HEK293 (cell line): ENCODE results near the gene NPRL2.

Source experiments
- GLIS1 ChIP-seq: fragments of 450-650 bp; formaldehyde crosslinking; IDR thresholded peaks from 2 replicates; pipeline ENCODE4 v1.5.1; 2016; ENCODE audit warnings: missing biosample characterization, missing genetic modification characterization
- KLF7 ChIP-seq: fragments of 450-650 bp; formaldehyde crosslinking; IDR thresholded peaks from 2 replicates; pipeline ENCODE4 v1.5.1; 2016; ENCODE audit warnings: missing biosample characterization, missing genetic modification characterization, borderline replicate concordance
- KLF8 ChIP-seq: fragments of 450-650 bp; formaldehyde crosslinking; IDR thresholded peaks from 2 replicates; pipeline ENCODE4 v1.5.1; 2016; ENCODE audit warnings: missing biosample characterization, missing genetic modification characterization
- PRDM1 ChIP-seq: fragments of 450-650 bp; formaldehyde crosslinking; IDR thresholded peaks from 2 replicates; pipeline ENCODE4; 2016; ENCODE audit warnings: missing biosample characterization, missing genetic modification characterization
- RBAK ChIP-seq: fragments of 450-650 bp; formaldehyde crosslinking; IDR thresholded peaks from 2 replicates; pipeline ENCODE4 v1.5.1; 2016; ENCODE audit warnings: missing biosample characterization, missing genetic modification characterization
- SP7 ChIP-seq: fragments of 450-650 bp; formaldehyde crosslinking; IDR thresholded peaks from 2 replicates; pipeline ENCODE4 v1.5.1; 2016; ENCODE audit warnings: missing biosample characterization, missing genetic modification characterization
- ZEB2 ChIP-seq: fragments of 450-650 bp; formaldehyde crosslinking; IDR thresholded peaks from 2 replicates; pipeline ENCODE4 v1.5.1; 2016; ENCODE audit warnings: missing biosample characterization, missing genetic modification characterization
- ZNF114 ChIP-seq: fragments of 450-650 bp; formaldehyde crosslinking; IDR thresholded peaks from 2 replicates; pipeline ENCODE4 v1.5.0; 2017; ENCODE audit warnings: missing biosample characterization, missing genetic modification characterization
- ZNF2 ChIP-seq: fragments of 450-650 bp; formaldehyde crosslinking; IDR thresholded peaks from 2 replicates; pipeline ENCODE4 v1.5.1; 2016; ENCODE audit warnings: missing biosample characterization, missing genetic modification characterization
- ZNF202 ChIP-seq: fragments of 450-650 bp; formaldehyde crosslinking; IDR thresholded peaks from 2 replicates; pipeline ENCODE4 v1.5.1; 2016; ENCODE audit warnings: missing biosample characterization, missing genetic modification characterization, borderline replicate concordance
- ZNF239 ChIP-seq: fragments of 450-650 bp; formaldehyde crosslinking; IDR thresholded peaks from 2 replicates; pipeline ENCODE4 v1.5.1; 2016; ENCODE audit warnings: missing biosample characterization, missing genetic modification characterization
- ZNF426 ChIP-seq: fragments of 450-650 bp; formaldehyde crosslinking; IDR thresholded peaks from 2 replicates; pipeline ENCODE4 v1.5.1; 2017; ENCODE audit warnings: missing biosample characterization, missing genetic modification characterization, mild to moderate bottlenecking, inconsistent platforms, moderate library complexity
- ZNF521 ChIP-seq: fragments of 450-650 bp; formaldehyde crosslinking; IDR thresholded peaks from 2 replicates; pipeline ENCODE4 v1.5.1; 2017; ENCODE audit warnings: missing biosample characterization, mild to moderate bottlenecking, missing genetic modification characterization
- ZNF558 ChIP-seq: fragments of 450-650 bp; formaldehyde crosslinking; IDR thresholded peaks from 2 replicates; pipeline ENCODE4 v1.5.1; 2016; ENCODE audit warnings: missing biosample characterization, missing genetic modification characterization
- ZNF571 ChIP-seq: fragments of 450-650 bp; formaldehyde crosslinking; IDR thresholded peaks from 2 replicates; pipeline ENCODE4 v1.5.0; 2017; ENCODE audit warnings: missing biosample characterization, missing genetic modification characterization
- ZNF600 ChIP-seq: fragments of 450-650 bp; formaldehyde crosslinking; IDR thresholded peaks from 2 replicates; pipeline ENCODE4 v1.5.1; 2016; ENCODE audit warnings: missing biosample characterization, missing genetic modification characterization
- ZNF654 ChIP-seq: fragments of 450-650 bp; formaldehyde crosslinking; IDR thresholded peaks from 2 replicates; pipeline ENCODE4 v1.5.1; 2016; ENCODE audit warnings: low read depth, missing biosample characterization, missing genetic modification characterization
- ZNF701 ChIP-seq: fragments of 450-650 bp; formaldehyde crosslinking; IDR thresholded peaks from 2 replicates; pipeline ENCODE4 v1.5.1; 2016; ENCODE audit warnings: missing biosample characterization, missing genetic modification characterization
- TF ChIP-seq, protein P1 (sequence below): fragments of 450-650 bp; formaldehyde crosslinking; IDR thresholded peaks from 2 replicates; pipeline ENCODE4 v1.5.1; 2017; ENCODE audit warnings: missing biosample characterization, missing genetic modification characterization
- TF ChIP-seq, protein P2 (sequence below): fragments of 450-650 bp; formaldehyde crosslinking; IDR thresholded peaks from 2 replicates; pipeline ENCODE4 v1.5.1; 2016; ENCODE audit warnings: missing biosample characterization, missing genetic modification characterization
- TF ChIP-seq, protein P3 (sequence below): fragments of 450-650 bp; formaldehyde crosslinking; IDR thresholded peaks from 2 replicates; pipeline ENCODE4 v1.5.1; 2016; ENCODE audit warnings: missing biosample characterization, missing genetic modification characterization
- TF ChIP-seq, protein P4 (sequence below): fragments of 450-650 bp; formaldehyde crosslinking; IDR thresholded peaks from 2 replicates; pipeline ENCODE4 v1.5.1; 2016; ENCODE audit warnings: missing biosample characterization, missing genetic modification characterization
- TF ChIP-seq, protein P5 (sequence below): fragments of 450-650 bp; formaldehyde crosslinking; IDR thresholded peaks from 2 replicates; pipeline ENCODE4 v1.5.1; 2016; ENCODE audit warnings: missing biosample characterization, missing genetic modification characterization, low read depth
- TF ChIP-seq, protein P6 (sequence below): fragments of 450-650 bp; formaldehyde crosslinking; IDR thresholded peaks from 2 replicates; pipeline ENCODE4 v1.5.1; 2016; ENCODE audit warnings: missing biosample characterization, missing genetic modification characterization

NPRL2 gene

DNA sequence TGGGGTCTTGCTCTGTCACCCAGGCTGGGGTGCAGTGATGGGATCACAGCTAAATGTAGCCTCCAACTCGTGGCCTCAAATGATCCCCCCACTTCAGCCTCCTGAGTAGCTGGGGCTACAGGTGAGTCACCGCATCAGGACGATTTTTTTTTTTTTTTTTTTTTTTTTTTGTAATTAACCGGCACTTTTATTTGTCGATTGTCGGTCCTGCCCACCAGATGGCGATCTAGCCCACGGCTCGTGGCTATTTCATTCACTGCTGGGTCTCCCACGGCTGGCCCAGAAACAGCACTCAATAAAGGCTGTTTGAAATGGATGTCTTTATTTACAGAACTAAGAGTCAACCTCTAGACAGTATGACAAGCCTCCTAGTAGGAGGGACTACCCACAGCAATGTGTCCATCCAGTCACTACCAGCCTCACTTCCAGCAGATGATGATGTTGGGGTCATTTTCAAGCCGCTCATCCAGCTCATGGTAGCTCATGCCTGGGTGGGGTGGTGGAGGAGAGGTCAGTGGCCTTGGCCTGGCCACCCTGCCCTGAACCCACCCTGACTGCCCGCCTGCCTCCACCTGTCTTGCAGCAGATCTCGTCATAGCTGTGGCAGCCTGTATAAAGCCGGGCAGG lies 3.3 kb downstream of the NPRL2 start (continued):
- TF ChIP-seq ZNF654 (tag by site-specific recombination) (peak; percentile 76), ZNF426 (tag by site-specific recombination) (no peak), ZNF571 (tag by site-specific recombination) (no peak), RBAK (tag by site-specific recombination) (no peak), ZEB2 (tag by site-specific recombination) (0 out of 2 replicates have a peak, but pooled peaks have one; percentile 32), KLF8 (tag by site-specific recombination) (peak; percentile 64; the same call in 1 of the 2 replicates), PRDM1 (no peak), ZNF239 (no peak), ZNF558 (tag by site-specific recombination) (no peak), ZNF2 (tag by site-specific recombination) (no peak), ZNF202 (no peak), SP7 (tag by site-specific recombination) (0 out of 2 replicates have a peak, but pooled peaks have one; percentile 24), ZNF114 (tag by site-specific recombination) (no peak), ZNF701 (tag by site-specific recombination) (no peak), KLF7 (no peak), GLIS1 (peak; percentile 27; the same call in 1 of the 2 replicates), ZNF521 (tag by site-specific recombination) (no peak), ZNF600 (tag by site-specific recombination) (no peak)
- TF ChIP-seq, protein P1, sequence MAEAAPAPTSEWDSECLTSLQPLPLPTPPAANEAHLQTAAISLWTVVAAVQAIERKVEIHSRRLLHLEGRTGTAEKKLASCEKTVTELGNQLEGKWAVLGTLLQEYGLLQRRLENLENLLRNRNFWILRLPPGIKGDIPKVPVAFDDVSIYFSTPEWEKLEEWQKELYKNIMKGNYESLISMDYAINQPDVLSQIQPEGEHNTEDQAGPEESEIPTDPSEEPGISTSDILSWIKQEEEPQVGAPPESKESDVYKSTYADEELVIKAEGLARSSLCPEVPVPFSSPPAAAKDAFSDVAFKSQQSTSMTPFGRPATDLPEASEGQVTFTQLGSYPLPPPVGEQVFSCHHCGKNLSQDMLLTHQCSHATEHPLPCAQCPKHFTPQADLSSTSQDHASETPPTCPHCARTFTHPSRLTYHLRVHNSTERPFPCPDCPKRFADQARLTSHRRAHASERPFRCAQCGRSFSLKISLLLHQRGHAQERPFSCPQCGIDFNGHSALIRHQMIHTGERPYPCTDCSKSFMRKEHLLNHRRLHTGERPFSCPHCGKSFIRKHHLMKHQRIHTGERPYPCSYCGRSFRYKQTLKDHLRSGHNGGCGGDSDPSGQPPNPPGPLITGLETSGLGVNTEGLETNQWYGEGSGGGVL (tag by site-specific recombination) = 0 out of 2 replicates have a peak, but pooled peaks have one; percentile 19
- TF ChIP-seq, protein P2, sequence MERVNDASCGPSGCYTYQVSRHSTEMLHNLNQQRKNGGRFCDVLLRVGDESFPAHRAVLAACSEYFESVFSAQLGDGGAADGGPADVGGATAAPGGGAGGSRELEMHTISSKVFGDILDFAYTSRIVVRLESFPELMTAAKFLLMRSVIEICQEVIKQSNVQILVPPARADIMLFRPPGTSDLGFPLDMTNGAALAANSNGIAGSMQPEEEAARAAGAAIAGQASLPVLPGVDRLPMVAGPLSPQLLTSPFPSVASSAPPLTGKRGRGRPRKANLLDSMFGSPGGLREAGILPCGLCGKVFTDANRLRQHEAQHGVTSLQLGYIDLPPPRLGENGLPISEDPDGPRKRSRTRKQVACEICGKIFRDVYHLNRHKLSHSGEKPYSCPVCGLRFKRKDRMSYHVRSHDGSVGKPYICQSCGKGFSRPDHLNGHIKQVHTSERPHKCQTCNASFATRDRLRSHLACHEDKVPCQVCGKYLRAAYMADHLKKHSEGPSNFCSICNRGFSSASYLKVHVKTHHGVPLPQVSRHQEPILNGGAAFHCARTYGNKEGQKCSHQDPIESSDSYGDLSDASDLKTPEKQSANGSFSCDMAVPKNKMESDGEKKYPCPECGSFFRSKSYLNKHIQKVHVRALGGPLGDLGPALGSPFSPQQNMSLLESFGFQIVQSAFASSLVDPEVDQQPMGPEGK = peak; percentile 46; the same call in 1 of the 2 replicates
- TF ChIP-seq, protein P3, sequence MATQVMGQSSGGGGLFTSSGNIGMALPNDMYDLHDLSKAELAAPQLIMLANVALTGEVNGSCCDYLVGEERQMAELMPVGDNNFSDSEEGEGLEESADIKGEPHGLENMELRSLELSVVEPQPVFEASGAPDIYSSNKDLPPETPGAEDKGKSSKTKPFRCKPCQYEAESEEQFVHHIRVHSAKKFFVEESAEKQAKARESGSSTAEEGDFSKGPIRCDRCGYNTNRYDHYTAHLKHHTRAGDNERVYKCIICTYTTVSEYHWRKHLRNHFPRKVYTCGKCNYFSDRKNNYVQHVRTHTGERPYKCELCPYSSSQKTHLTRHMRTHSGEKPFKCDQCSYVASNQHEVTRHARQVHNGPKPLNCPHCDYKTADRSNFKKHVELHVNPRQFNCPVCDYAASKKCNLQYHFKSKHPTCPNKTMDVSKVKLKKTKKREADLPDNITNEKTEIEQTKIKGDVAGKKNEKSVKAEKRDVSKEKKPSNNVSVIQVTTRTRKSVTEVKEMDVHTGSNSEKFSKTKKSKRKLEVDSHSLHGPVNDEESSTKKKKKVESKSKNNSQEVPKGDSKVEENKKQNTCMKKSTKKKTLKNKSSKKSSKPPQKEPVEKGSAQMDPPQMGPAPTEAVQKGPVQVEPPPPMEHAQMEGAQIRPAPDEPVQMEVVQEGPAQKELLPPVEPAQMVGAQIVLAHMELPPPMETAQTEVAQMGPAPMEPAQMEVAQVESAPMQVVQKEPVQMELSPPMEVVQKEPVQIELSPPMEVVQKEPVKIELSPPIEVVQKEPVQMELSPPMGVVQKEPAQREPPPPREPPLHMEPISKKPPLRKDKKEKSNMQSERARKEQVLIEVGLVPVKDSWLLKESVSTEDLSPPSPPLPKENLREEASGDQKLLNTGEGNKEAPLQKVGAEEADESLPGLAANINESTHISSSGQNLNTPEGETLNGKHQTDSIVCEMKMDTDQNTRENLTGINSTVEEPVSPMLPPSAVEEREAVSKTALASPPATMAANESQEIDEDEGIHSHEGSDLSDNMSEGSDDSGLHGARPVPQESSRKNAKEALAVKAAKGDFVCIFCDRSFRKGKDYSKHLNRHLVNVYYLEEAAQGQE (tag by site-specific recombination) = no peak
- TF ChIP-seq, protein P4, sequence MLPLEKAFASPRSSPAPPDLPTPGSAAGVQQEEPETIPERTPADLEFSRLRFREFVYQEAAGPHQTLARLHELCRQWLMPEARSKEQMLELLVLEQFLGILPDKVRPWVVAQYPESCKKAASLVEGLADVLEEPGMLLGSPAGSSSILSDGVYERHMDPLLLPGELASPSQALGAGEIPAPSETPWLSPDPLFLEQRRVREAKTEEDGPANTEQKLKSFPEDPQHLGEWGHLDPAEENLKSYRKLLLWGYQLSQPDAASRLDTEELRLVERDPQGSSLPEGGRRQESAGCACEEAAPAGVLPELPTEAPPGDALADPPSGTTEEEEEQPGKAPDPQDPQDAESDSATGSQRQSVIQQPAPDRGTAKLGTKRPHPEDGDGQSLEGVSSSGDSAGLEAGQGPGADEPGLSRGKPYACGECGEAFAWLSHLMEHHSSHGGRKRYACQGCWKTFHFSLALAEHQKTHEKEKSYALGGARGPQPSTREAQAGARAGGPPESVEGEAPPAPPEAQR (tag by site-specific recombination) = no peak
- TF ChIP-seq, protein P5, sequence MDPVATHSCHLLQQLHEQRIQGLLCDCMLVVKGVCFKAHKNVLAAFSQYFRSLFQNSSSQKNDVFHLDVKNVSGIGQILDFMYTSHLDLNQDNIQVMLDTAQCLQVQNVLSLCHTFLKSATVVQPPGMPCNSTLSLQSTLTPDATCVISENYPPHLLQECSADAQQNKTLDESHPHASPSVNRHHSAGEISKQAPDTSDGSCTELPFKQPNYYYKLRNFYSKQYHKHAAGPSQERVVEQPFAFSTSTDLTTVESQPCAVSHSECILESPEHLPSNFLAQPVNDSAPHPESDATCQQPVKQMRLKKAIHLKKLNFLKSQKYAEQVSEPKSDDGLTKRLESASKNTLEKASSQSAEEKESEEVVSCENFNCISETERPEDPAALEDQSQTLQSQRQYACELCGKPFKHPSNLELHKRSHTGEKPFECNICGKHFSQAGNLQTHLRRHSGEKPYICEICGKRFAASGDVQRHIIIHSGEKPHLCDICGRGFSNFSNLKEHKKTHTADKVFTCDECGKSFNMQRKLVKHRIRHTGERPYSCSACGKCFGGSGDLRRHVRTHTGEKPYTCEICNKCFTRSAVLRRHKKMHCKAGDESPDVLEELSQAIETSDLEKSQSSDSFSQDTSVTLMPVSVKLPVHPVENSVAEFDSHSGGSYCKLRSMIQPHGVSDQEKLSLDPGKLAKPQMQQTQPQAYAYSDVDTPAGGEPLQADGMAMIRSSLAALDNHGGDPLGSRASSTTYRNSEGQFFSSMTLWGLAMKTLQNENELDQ = no peak
- TF ChIP-seq, protein P6, sequence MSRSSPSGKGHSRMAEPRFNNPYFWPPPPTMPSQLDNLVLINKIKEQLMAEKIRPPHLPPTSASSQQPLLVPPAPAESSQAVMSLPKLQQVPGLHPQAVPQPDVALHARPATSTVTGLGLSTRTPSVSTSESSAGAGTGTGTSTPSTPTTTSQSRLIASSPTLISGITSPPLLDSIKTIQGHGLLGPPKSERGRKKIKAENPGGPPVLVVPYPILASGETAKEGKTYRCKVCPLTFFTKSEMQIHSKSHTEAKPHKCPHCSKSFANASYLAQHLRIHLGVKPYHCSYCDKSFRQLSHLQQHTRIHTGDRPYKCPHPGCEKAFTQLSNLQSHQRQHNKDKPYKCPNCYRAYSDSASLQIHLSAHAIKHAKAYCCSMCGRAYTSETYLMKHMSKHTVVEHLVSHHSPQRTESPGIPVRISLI (tag by site-specific recombination) = peak; percentile 98
